Neural progenitor cell (in vitro differentiated cells): Measurements from ENCODE around the gene TMEM204. TPM values are rescaled to one million over a fixed set of nuclear protein-coding genes. Genes with fewer than 3 reads are reported as not detected.

Experiments used
- DNase-seq: peaks from one replicate; pipeline ENCODE4 v3.0.0-alpha.2; 2016; ENCODE audit warnings: low spot score
- H2AFZ ChIP-seq: fragments of 200-600 bp; sonication (generic); replicated peaks from 2 replicates; pipeline ENCODE4 v1.6.1; 2016; ENCODE audit warnings: antibody characterized with exemption
- H3F3A ChIP-seq: fragments of 200-600 bp; sonication (generic); 2 replicates; pipeline ENCODE4 v1.6.1; 2016; ENCODE audit warnings: antibody characterized with exemption, low read depth
- H3K27ac ChIP-seq: fragments of 200-600 bp; sonication (generic); 2 replicates; pipeline ENCODE4 v1.5.1; 2016; ENCODE audit warnings: mild to moderate bottlenecking
- H3K27me3 ChIP-seq: fragments of 200-600 bp; sonication (generic); 2 replicates; pipeline ENCODE4 v1.6.1; 2016; ENCODE audit warnings: mild to moderate bottlenecking, moderate library complexity
- H3K36me3 ChIP-seq: fragments of 200-600 bp; sonication (generic); 2 replicates; pipeline ENCODE4 v1.5.1; 2016
- H3K4me1 ChIP-seq: fragments of 200-600 bp; sonication (generic); 2 replicates; pipeline ENCODE4 v1.6.1; 2016; ENCODE audit warnings: mixed run types
- H3K4me2 ChIP-seq: fragments of 200-600 bp; sonication (generic); 2 replicates; pipeline ENCODE4 v1.6.1; 2016
- H3K4me3 ChIP-seq: fragments of 200-600 bp; sonication (generic); 2 replicates; pipeline ENCODE4 v1.5.1; 2016
- H3K79me2 ChIP-seq: fragments of 200-600 bp; sonication (generic); 2 replicates; pipeline ENCODE4 v1.6.1; 2016; ENCODE audit warnings: low read depth
- H3K9ac ChIP-seq: fragments of 200-600 bp; sonication (generic); 2 replicates; pipeline ENCODE4 v1.6.1; 2016
- H3K9me3 ChIP-seq: fragments of 200-600 bp; sonication (generic); 2 replicates; pipeline ENCODE4 v1.5.1; 2016; ENCODE audit warnings: low read depth
- H4K20me1 ChIP-seq: fragments of 200-600 bp; sonication (generic); 2 replicates; pipeline ENCODE4 v1.6.1; 2016; ENCODE audit warnings: low read depth
- H3K27ac Mint-ChIP-seq: 3 replicates; pipeline ENCODE4 v1.8.0; 2021; ENCODE audit warnings: mixed read lengths
- H3K27me3 Mint-ChIP-seq: 2 replicates; pipeline ENCODE4 v1.8.0; 2022; ENCODE audit warnings: low read depth, mild to moderate bottlenecking, inconsistent platforms, moderate library complexity, mixed read lengths; ENCODE audit not compliant: insufficient read depth
- H3K36me3 Mint-ChIP-seq: 3 replicates; pipeline ENCODE4 v1.8.0; 2021; ENCODE audit warnings: mixed read lengths
- H3K4me1 Mint-ChIP-seq: 3 replicates; pipeline ENCODE4 v1.8.0; 2021; ENCODE audit warnings: mixed read lengths
- H3K4me3 Mint-ChIP-seq: 3 replicates; pipeline ENCODE4 v1.8.0; 2021; ENCODE audit warnings: mild to moderate bottlenecking, moderate library complexity, mixed read lengths
- H3K9me3 Mint-ChIP-seq: 3 replicates; pipeline ENCODE4 v1.8.0; 2020; ENCODE audit warnings: mixed read lengths
- EZH2 ChIP-seq: fragments of 200-600 bp; sonication (generic); IDR thresholded peaks from 2 replicates; pipeline ENCODE4 v1.6.1; 2017; ENCODE audit warnings: antibody characterized with exemption, mild to moderate bottlenecking, moderate library complexity
- EZH2phosphoT487 ChIP-seq: fragments of 200-600 bp; sonication (generic); IDR thresholded peaks from 2 replicates; pipeline ENCODE4 v1.6.1; 2017; ENCODE audit warnings: antibody characterized with exemption
- total RNA-seq: library from RNA; depleted of rRNA; stranded (reverse); fragments of >200 nt; gene quantifications from 2 replicates; pipeline ENCODE4 v1.2.3, GENCODE V29; 2015; ENCODE audit warnings: low replicate concordance
- TF ChIP-seq, protein P1 (sequence below): fragments of 200-600 bp; sonication (generic); IDR thresholded peaks from 2 replicates; pipeline ENCODE4 v1.5.1; 2017; ENCODE audit warnings: antibody characterized with exemption, mild to moderate bottlenecking

Gene TMEM204
- total RNA-seq, 1 donor from 2014 or later, result not detected

DNA sequence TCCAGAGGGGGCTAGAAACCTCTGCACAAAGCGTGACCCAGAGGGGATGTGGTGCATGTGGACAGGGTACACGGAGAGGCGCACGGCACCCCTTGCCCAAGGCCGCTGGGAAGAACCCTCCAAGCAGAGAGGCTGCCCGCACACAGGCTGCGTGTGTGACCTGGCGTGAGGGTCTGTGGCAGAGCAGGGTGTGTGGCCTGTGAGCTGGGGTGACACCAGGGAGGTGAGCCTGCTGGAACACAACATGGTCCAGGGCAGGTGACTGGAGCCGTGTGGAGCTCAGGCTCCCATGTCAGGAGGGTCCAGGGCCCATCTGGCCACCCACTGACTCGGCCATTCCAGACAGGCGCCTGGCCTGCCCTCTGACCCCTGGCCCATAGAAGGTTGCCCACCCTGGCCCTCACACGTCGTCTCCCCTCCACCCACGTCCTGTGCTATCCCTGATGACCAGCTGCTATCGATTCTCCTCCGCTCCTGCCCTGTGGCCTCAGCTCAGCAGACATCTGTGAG is 14.8 kb upstream of the TMEM204 start:
- H3K4me1 Mint-ChIP-seq, result no peaks in the 10 kb centered on the region

GRCh38 chr16:1519831-1520230 is 13.6 kb upstream of the TMEM204 start:
- no peaks in the 10 kb centered on the region for H4K20me1 ChIP-seq
- Mint-ChIP-seq H3K27ac (no peak overlapping the region), H3K36me3 (peaks cover 10% of the 10 kb centered on the region), H3K27me3 (peaks cover 5% of the 10 kb centered on the region), H3K4me3 (no peak overlapping the region), H3K4me1 (no peaks in the 10 kb centered on the region), H3K9me3 (peaks cover 3% of the 10 kb centered on the region)
- TF ChIP-seq, protein P1, sequence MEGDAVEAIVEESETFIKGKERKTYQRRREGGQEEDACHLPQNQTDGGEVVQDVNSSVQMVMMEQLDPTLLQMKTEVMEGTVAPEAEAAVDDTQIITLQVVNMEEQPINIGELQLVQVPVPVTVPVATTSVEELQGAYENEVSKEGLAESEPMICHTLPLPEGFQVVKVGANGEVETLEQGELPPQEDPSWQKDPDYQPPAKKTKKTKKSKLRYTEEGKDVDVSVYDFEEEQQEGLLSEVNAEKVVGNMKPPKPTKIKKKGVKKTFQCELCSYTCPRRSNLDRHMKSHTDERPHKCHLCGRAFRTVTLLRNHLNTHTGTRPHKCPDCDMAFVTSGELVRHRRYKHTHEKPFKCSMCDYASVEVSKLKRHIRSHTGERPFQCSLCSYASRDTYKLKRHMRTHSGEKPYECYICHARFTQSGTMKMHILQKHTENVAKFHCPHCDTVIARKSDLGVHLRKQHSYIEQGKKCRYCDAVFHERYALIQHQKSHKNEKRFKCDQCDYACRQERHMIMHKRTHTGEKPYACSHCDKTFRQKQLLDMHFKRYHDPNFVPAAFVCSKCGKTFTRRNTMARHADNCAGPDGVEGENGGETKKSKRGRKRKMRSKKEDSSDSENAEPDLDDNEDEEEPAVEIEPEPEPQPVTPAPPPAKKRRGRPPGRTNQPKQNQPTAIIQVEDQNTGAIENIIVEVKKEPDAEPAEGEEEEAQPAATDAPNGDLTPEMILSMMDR, result no peak
- TF ChIP-seq EZH2phosphoT487 (no peak), EZH2 (no peak)
- no peak overlapping the region for H3K4me3 ChIP-seq
- H3K9ac ChIP-seq, result no peak overlapping the region
- H3K27ac ChIP-seq, result no peak overlapping the region
- no peaks in the 10 kb centered on the region for H3K9me3 ChIP-seq
- no peak overlapping the region for H2AFZ ChIP-seq
- H3K79me2 ChIP-seq, result no peaks in the 10 kb centered on the region
- no peak for DNase-seq
- H3K27me3 ChIP-seq, result no peaks in the 10 kb centered on the region
- no peaks in the 10 kb centered on the region for H3K4me1 ChIP-seq
- no peaks in the 10 kb centered on the region for H3K36me3 ChIP-seq
- H3K4me2 ChIP-seq, result no peak overlapping the region
- H3F3A ChIP-seq, result no peaks in the 10 kb centered on the region

More for the DNA sequence above, 14.8 kb upstream of the TMEM204 start:
- no peak overlapping the region for H3K9ac ChIP-seq
- no peak for DNase-seq
- no peaks in the 10 kb centered on the region for H3K9me3 ChIP-seq
- H3K27ac ChIP-seq, result no peak overlapping the region
- no peaks in the 10 kb centered on the region for H3K4me1 ChIP-seq
- Mint-ChIP-seq H3K9me3 (peaks cover 5% of the 10 kb centered on the region), H3K27ac (no peak overlapping the region), H3K4me3 (no peak overlapping the region), H3K36me3 (peaks cover 14% of the 10 kb centered on the region), H3K27me3 (peaks cover 5% of the 10 kb centered on the region)
- H3K36me3 ChIP-seq, result no peaks in the 10 kb centered on the region
- TF ChIP-seq, protein P1, result no peak
- no peak for TF ChIP-seq EZH2
- no peak for TF ChIP-seq EZH2phosphoT487
- H3K4me2 ChIP-seq, result no peak overlapping the region
- no peaks in the 10 kb centered on the region for H3K79me2 ChIP-seq
- H2AFZ ChIP-seq, result no peak overlapping the region
- no peaks in the 10 kb centered on the region for H4K20me1 ChIP-seq
- no peaks in the 10 kb centered on the region for H3F3A ChIP-seq
- no peak overlapping the region for H3K4me3 ChIP-seq
- no peaks in the 10 kb centered on the region for H3K27me3 ChIP-seq

DNA sequence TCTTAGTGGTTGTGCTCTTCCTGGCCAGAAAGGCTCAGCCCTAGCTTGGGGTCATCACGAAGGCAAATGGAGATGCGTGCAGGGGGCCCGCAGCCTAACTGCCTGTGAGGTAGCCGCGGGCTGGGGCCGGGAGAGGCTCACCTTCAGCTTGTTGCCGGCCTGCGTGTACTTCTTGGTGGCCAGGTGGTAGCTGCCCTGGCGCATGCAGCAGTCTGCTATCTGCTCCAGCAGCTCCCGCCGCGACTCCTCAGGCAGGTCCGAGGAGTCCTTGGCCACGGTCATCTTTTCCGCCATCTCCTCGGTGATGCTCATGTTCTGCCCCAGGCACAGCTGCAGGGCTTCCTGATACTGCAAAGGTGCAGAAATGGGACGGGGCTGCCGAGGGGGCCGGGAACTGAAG is 13.0 kb upstream of the TMEM204 start:
- Mint-ChIP-seq H3K27ac (no peak overlapping the region), H3K9me3 (no peaks in the 10 kb centered on the region), H3K4me1 (no peaks in the 10 kb centered on the region), H3K36me3 (peaks cover 7% of the 10 kb centered on the region), H3K4me3 (no peak overlapping the region), H3K27me3 (peaks cover 5% of the 10 kb centered on the region)
- Histone ChIP-seq H3F3A (no peaks in the 10 kb centered on the region), H3K27ac (no peak overlapping the region), H3K27me3 (no peaks in the 10 kb centered on the region), H4K20me1 (no peaks in the 10 kb centered on the region), H2AFZ (no peak overlapping the region), H3K79me2 (no peaks in the 10 kb centered on the region), H3K9ac (no peak overlapping the region), H3K4me1 (no peaks in the 10 kb centered on the region), H3K4me2 (no peak overlapping the region), H3K9me3 (no peaks in the 10 kb centered on the region), H3K4me3 (no peak overlapping the region), H3K36me3 (no peaks in the 10 kb centered on the region)
- no peak for DNase-seq
- no peak for TF ChIP-seq EZH2phosphoT487

- H3K36me3 ChIP-seq, result no peaks in the 10 kb centered on the region
- Mint-ChIP-seq H3K27me3 (peaks cover 3% of the 10 kb centered on the region), H3K27ac (no peak overlapping the region), H3K4me1 (peaks cover 3% of the 10 kb centered on the region), H3K9me3 (no peaks in the 10 kb centered on the region), H3K36me3 (no peaks in the 10 kb centered on the region), H3K4me3 (no peak overlapping the region)
- no peak overlapping the region for H3K27ac ChIP-seq
- H2AFZ ChIP-seq, result no peak overlapping the region
- no peaks in the 10 kb centered on the region for H4K20me1 ChIP-seq
- H3K4me2 ChIP-seq, result no peak overlapping the region
- H3K9me3 ChIP-seq, result no peaks in the 10 kb centered on the region
- no peaks in the 10 kb centered on the region for H3F3A ChIP-seq
- H3K4me3 ChIP-seq, result no peak overlapping the region
- no peak for DNase-seq
- no peak for TF ChIP-seq EZH2
- TF ChIP-seq EZH2phosphoT487, result no peak
- TF ChIP-seq, protein P1, result no peak
- no peaks in the 10 kb centered on the region for H3K27me3 ChIP-seq
- H3K79me2 ChIP-seq, result no peaks in the 10 kb centered on the region
- no peak overlapping the region for H3K9ac ChIP-seq
- H3K4me1 ChIP-seq, result no peaks in the 10 kb centered on the region
Observed at GRCh38 chr16:1523581-1524245, 9.8 kb upstream of the TMEM204 start.
